Measurements from ENCODE around the gene ASGR1. TPM values are rescaled to one million over a fixed set of nuclear protein-coding genes. Genes with fewer than 3 reads are reported as not detected.
A peak's percentile ranks its signal among the peaks of the same experiment; 100 is the strongest.

The ASGR1 gene
- total RNA-seq, 4 donors from 2014 or later, result 0.81 to 1.8 TPM; not detected in 2

GRCh38 chr17:7177954-7178477 lies 1.2 kb downstream of the ASGR1 start:
- H3K36me3 ChIP-seq, result no peaks in the 10 kb centered on the region
- peaks cover 8% of the 10 kb centered on the region in 2 donors for H3K4me1 ChIP-seq
- ATAC-seq (no peak), DNase-seq (no peak)
- in situ Hi-C loops (cut with MboI; ENCODE audit: low sequenced_read_pairs in 4 of 4) (no loop called here), intact Hi-C loops (cut with DNase I; ENCODE audit: low total_unique reads) (loop anchor here (5.0 kb wide), 1 partner anchor 126 kb away; no protein-coding TSS in a partner anchor)
- H3K27me3 ChIP-seq, result peaks cover 39 to 52% (median 45%) of the 10 kb centered on the region in 3 donors
- H3K27ac ChIP-seq, result no peak overlapping the region
- peak overlapping the region; percentile 35 to 54 (median 44) for H3K4me3 ChIP-seq
- TF ChIP-seq CTCF (IDR thresholded peaks at IDR 0.05 in 4 of 5, conservative IDR thresholded peaks at IDR 0.05 in 1 of 5) (no peak), POLR2A (IDR thresholded peaks at IDR 0.05) (no peak)
- H3K9me3 ChIP-seq, result no peaks in the 10 kb centered on the region

GRCh38 chr17:7177191-7177953 lies 1.8 kb downstream of the ASGR1 start:
- intact Hi-C loops (cut with DNase I; ENCODE audit: low total_unique reads) (loop anchor here (5.0 kb wide), 1 partner anchor 125 kb away; no protein-coding TSS in a partner anchor), in situ Hi-C loops (cut with MboI; ENCODE audit: low sequenced_read_pairs in 4 of 4) (no loop called here)
- ATAC-seq (peak; percentile 74), DNase-seq (peak in 1 of 2 donors; percentile 31)
- H3K27ac ChIP-seq, result no peak overlapping the region
- no peaks in the 10 kb centered on the region for H3K36me3 ChIP-seq
- H3K4me1 ChIP-seq, result peaks cover 8% of the 10 kb centered on the region in 2 donors
- TF ChIP-seq POLR2A (IDR thresholded peaks at IDR 0.05) (no peak), CTCF (IDR thresholded peaks at IDR 0.05 in 4 of 5, conservative IDR thresholded peaks at IDR 0.05 in 1 of 5) (peak; percentile 32 to 86 (median 69))
- peaks cover 39 to 52% (median 45%) of the 10 kb centered on the region in 3 donors for H3K27me3 ChIP-seq
- peak overlapping the region; percentile 35 to 54 (median 44) for H3K4me3 ChIP-seq
- no peaks in the 10 kb centered on the region for H3K9me3 ChIP-seq

- in situ Hi-C loops (cut with MboI; ENCODE audit: low sequenced_read_pairs in 4 of 4) (no loop called here), intact Hi-C loops (cut with DNase I; ENCODE audit: low total_unique reads) (loop anchor here (5.0 kb wide), 1 partner anchor 125 kb away; no protein-coding TSS in a partner anchor)
- Histone ChIP-seq H3K9me3 (no peaks in the 10 kb centered on the region), H3K27ac (no peak overlapping the region), H3K4me1 (peaks cover 8% of the 10 kb centered on the region in 2 donors), H3K27me3 (peaks cover 39 to 56% (median 45%) of the 10 kb centered on the region in 3 donors), H3K36me3 (no peaks in the 10 kb centered on the region), H3K4me3 (no peak overlapping the region)
- no peak for TF ChIP-seq POLR2A (IDR thresholded peaks at IDR 0.05)
- no peak for TF ChIP-seq CTCF (IDR thresholded peaks at IDR 0.05 in 4 of 5, conservative IDR thresholded peaks at IDR 0.05 in 1 of 5)
- no peak for DNase-seq
- no peak for ATAC-seq
Measured at GRCh38 chr17:7176841-7177190, 2.4 kb downstream of the ASGR1 start.

GRCh38 chr17:7176107-7176840 lies 2.9 kb downstream of the ASGR1 start:
- peaks cover 8% of the 10 kb centered on the region in 2 donors for H3K4me1 ChIP-seq
- ATAC-seq (no peak), DNase-seq (no peak)
- intact Hi-C loops (cut with DNase I; ENCODE audit: low total_unique reads), result loop anchor here (5.0 kb wide), 1 partner anchor 124 kb away; no protein-coding TSS in a partner anchor
- no peak overlapping the region for H3K27ac ChIP-seq
- TF ChIP-seq CTCF (IDR thresholded peaks at IDR 0.05 in 4 of 5, conservative IDR thresholded peaks at IDR 0.05 in 1 of 5), result no peak
- TF ChIP-seq POLR2A (IDR thresholded peaks at IDR 0.05), result no peak
- no peaks in the 10 kb centered on the region for H3K9me3 ChIP-seq
- peaks cover 39 to 58% (median 45%) of the 10 kb centered on the region in 3 donors for H3K27me3 ChIP-seq
- no peak overlapping the region for H3K4me3 ChIP-seq
- no peaks in the 10 kb centered on the region for H3K36me3 ChIP-seq
- in situ Hi-C loops (cut with MboI; ENCODE audit: low sequenced_read_pairs in 4 of 4), result no loop called here

Measured in gastrocnemius medialis (tissue), 4 donors.